DMS153 (cell line): ENCODE measurements around the gene TDRD7.

Experiments
- DNase-seq: peaks from one replicate; lab custom pipeline; 2025; lab: John Stamatoyannopoulos, UW

The TDRD7 gene

DNA sequence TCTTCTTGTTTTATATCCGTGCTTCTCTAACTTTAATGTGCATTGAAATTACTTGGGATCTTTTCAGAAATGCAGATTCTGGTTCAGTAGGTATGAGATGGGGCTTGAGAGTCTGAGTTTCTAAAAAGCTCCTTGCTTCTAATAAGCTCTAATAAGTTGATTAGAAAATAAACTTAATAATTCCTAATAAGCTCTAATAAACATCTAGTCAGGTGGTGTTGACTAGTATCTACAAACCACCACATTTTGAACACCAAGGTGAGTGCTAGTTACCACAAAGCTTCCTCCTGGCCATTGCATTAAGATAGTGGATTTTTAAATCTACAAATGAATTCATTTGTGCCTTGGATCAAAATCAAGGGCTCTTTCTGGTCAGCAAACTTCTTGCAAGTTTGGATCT lies 94.9 kb downstream of the TDRD7 start:
- DNase-seq = no peak

DNA sequence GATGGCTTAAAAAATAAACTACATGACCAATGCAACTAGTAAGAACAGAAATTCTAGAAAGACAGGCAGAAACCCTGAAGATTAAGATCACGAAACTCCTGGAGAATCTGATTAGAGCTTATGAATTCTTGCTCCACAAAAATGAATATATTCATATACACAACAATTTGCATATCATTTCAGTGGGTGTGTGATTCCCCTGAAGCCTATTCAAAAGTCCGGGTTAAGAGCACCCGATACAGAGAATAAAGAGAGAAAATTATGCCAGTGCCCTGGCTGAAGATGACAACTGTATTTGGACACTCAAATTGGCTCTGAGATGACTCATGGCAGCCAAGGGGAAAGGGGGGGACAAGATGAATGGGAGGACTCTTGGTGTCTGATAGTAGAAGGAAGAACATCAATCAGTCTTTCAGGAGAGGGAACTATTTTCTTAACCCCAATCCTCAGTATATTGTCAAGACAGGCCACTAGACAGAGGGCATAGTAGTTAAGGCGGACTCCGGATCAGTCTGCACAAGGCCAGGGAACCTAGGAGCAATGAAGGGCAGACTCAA lies 95.6 kb downstream of the TDRD7 start:
- DNase-seq = no peak

DNA sequence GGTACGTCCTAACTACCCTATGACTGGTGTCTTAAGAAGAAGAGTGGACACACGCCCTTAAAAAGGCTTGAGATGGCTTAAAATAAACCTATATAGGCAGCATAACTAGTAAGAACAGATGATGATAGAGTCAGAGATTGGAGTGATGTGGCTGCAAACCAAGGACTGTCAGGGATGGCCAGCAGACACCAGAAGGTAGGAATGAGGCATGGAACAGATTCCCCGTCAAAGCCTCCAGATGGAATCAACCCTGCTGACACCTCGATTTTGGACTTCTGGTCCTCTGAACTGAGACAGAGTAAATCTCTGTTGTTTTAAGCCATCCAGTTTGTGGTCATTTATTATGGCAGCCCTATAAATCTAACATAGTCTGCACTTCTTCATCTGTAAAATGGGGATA lies 97.0 kb downstream of the TDRD7 start:
- DNase-seq = no peak

DNA sequence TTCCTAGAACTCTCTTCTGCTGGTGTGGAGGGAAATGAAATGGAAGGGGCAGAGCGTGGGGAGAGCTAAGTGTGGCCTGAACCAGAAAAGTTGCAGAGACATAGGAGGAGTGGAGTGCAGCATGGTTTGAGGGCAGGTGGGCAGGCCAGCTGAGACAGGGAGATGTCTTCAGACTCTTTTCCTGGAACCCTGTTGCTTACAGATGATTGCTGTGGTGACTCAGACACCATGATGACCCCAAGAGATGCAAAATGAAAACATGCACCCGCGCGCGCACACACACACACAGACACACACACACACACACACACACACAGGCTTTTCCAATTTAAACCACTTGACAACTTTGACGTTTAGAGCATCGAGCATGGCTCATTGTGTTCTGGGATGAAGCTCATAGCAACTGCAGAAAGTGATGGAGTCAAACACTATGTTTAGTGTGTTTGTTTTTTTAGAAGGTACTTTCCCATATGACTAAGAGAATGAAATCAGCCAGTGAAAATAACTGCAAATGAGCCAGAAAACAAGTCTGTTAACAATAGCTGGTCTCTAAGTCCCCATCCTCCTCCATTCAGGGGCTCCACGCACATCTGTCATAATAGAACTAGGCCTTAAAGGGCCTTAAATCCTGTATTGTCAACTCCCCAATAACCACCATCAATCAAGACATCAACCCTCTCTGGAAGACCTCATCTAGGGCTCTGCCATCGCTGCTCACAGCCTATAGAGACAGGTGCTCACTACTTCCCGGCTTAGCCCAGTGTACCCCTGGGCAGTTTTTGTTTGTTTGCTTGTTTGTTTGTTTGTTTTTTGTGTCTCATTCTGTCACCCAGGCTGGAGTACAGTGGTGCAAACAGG lies 99.1 kb downstream of the TDRD7 start:
- no peak for DNase-seq

DNA sequence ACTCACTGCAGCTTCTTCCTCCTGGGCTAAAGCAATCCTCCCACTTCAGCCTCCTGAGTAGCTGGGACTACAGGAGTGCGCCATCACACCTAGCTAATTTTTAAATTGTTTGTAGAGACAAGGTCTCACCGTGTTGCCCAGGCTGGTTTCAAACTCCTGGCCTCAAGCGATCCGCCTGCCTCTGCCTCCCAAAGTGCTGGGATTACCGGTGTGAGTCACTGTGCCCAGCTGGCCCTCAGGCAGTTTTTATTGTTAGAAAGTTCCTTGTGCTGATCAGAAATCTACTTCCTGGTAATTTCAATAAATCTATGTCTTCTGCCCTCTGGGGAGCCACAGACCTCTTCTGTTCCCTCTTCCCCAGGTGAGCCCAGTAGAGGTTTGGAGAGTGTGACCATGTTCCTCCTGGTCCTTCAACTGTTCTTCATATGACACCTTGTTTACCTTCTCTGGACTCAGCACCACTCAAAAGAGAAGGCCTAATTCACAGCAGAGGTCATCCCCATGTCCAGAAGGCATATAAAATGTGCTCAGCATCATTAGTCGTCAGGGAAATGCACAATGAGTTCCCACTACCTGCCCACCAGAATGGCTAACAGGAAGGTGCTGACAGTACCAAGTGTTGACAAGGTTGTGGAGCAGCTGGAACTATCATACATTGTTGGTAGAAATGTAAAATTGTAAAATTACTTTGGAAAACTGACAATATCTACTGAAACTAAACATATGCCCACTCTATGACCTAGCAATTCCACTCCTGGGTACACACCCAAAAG lies 99.9 kb downstream of the TDRD7 start:
- DNase-seq = peak; percentile 37

DNA sequence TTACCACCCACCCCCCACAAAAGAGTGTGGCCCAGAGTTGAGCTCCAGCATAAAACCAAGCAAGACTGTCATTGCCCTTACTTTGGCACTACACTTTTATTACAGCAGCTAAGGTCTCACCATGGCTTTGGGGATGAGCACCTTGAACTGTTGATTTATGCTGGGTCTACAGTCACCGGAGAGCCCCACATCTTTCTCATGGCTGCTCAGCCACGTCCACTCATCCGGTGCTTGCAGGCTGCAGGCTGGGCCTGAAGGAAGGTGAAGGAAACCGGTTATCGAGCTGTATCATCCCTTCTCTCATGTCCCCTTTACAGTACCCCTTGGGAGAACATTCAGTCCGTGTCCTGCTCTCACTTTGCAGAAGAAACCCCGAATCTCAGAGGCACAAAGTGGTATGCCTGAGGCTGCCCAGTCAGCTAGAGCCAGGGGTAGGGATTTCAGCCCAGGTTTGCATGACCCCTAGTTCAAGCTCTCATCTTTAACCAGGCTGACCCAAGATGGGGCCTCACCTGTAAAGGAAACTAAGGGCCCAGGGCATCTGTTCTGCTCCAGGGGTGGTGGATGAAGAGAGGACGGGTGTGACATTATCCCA lies 101.2 kb downstream of the TDRD7 start:
- no peak for DNase-seq

DNA sequence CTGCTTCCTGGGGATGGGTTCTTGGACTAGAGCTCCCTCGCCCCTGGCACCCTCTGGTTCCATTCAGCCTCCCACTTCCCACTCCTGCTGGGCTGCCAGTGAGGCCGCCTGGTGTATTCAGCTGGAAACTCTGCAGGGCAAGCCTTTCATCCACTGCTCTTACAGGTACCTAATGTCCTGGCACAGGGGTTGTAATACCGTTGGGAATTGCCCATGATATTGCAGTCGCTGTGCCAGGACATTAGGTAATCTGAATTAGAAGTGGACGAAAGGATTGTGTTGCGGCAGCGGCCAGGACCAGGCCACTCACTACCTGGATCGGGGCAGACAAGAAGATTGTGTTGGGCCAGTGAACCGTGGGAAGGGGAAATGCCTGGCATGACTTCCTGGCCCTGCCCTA lies 102.6 kb downstream of the TDRD7 start:
- DNase-seq = no peak

DNA sequence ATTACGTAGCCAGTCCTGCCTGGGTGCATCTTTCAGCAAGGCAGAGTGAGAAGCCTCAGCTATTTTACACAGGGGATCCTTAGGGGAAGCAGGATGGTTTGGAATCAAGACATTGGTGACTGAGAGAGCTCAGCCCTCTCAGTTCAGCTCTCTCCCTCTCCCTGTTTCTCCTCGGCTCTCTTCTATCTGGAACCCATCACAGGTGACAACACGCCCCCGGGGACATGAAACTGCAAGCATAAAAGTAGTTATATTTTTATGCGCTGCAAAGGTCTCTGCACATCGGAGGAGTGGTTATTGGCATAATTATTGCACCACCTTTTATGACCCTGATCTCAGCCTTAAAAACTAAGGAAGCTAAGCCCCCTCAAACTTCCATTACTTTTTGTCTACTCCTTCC lies 103.8 kb downstream of the TDRD7 start:
- DNase-seq = no peak

DNA sequence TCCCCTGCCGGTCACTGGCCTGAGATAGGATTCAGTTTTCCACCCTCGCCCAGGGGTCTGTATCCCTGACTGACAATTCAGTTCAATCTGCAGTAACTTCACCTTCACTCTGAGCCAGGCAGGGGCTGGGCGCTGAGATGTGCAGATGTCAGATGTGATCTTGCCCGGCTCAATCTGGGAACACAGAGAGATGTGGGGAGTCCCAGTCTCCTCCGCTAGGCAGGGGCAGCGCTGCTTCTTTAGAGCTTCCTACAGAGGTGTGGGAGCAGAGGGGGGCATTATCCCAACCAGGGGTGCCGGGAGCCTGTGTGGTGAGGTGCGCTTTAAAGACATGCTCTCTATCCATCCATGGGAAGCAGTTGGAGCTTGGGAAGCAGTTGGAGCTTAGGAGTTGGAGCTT lies 104.2 kb downstream of the TDRD7 start:
- DNase-seq = no peak

DNA sequence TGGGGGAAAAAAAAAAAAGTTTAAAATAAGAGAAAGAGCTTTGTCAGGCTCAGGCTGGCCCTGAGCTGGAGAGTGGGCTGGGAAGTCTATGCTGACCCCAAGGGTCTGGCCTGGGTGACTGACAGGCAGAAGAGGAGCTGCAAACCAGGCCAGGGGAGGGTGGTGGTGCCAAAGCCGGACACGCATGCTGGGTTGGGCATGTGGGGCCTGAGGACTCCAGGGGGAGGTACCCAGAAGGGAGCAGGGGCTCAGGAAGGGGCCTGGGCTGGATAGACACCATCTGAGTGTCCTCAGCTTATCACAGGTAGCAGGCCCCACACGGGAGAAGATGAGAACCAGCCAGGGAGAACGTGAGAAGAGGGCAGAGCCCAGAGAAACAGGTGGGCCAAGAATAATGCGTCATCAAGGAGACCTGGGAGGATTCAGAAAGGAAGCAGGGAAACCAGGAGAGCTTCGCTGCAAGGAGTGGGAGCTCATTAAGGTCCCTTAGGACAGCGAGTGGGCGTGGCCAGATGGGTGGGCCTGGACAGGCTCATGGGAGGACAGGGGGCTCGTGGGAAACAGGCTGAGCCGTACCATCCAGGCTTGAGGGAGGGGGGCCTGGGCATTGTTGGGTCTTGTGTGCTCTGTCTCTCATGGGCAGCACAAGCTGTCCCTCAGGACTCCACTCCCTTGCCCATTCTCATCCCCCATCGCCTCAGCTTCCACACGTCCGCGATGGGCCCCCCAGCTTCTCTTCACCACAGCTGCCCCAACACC lies 105.6 kb downstream of the TDRD7 start:
- DNase-seq = no peak

DNA sequence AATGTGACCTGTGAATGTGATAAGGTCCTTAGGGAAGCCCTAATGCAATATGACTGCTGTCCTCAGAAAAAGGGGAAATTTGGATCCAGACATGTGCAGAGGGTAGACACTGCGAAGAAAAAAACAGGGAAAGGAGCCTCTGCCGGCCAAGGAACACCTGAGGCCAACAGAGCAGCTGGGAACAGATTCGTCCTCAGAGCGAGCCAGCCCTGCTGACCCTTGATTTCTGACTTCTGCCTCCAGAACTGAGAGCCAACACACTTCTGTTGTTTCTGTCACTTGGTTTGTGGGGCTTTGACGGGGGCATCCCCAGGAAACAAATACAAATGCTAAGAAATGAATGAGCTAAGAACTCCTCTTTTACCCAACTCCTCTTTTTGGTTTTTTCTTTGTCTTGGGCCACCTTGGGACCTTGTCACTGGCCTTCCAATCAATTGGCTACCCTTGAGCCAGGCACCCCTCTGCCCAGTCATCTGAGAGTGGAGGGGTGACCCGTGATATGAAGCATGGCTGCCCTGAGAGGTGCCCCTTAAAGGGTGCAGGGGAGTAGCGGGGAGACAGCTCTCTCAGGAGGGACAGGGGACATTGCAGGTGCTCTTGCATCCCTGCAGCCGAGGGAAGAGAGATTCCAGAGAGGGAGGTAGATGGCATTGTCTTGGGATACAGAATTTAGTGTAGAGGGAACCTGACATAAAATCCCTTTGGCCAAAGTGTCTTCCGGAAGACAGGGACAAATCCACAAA lies 106.4 kb downstream of the TDRD7 start:
- DNase-seq = no peak

DNA sequence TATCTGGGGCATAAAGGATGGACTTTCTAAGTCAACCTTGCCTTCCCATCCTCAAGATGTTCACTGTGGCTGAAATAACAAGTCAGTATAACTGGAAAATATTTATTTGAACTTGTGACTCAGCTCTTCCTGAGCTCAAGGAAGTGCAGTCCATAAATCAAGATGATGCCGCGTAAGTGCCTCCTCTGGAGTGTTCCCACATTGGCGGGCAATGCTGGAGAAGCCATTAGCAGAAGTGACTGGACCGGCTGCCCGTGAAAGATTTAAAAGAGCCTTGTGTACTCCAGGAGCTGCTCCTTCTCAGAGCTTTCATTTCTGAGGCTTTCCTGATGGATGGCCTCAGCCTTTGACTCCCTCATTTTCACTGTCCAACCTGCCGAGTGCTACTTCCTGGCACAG lies 107.0 kb downstream of the TDRD7 start:
- peak; percentile 81 for DNase-seq

DNA sequence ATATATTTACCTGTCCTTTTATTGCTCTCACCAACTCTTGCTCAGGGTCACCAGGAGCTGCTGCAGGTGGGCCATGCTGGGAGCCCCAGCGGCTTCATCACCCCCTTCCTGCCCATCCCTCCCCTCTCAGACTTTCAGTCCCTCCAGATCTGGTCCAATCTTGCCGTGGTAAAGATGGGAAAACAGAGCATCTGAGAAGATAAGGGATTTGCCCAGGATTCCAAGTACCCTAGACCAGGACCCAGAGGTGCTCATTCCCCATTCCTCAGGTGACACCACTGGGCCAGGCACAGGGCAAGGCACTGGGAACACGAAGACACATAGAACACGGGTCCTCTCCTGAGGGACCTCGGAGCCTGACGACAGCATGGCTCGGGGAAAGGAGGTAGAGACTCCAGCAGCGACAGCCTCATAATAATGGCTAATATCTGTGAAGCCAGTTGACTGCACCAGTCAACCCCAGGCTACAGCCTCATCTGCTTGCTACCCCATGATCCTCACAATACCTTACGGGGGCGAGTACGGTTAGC lies 107.6 kb downstream of the TDRD7 start:
- no peak for DNase-seq

DNA sequence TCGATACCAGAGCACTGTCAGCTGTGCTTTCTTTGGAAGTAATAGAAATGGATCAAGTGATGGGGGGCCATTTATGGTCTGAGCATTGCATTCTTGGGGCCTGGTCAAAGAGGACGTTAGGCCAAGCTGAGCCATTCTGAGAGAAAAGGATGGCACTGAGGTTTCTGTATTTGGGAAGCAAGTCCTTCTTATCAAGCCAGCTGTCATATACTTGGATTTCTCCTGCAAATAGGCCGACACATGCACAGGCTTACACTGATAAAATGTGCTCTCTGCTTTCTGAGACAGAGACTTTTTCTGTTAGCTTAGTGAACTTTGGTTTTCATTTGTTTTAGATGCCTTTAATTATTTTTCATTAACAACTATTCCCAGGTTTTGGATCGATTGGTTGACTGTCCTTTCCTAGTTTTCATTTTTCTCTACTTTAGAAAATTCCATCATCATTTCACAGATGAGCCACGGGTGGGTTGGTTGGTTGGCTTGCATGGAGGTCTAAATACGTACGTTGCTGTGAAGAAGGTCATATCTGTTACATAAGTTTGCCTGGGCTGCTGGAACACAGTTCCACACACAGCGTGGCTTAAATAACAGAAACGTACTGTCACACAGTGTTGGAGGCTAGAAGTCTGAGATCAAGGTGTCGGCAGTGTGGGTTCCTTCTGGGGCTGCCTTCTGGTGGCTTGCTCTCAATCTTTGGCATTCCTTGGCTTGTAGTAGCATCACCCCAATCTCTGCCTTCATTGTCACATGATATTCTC lies 109.9 kb downstream of the TDRD7 start:
- DNase-seq = no peak

DNA sequence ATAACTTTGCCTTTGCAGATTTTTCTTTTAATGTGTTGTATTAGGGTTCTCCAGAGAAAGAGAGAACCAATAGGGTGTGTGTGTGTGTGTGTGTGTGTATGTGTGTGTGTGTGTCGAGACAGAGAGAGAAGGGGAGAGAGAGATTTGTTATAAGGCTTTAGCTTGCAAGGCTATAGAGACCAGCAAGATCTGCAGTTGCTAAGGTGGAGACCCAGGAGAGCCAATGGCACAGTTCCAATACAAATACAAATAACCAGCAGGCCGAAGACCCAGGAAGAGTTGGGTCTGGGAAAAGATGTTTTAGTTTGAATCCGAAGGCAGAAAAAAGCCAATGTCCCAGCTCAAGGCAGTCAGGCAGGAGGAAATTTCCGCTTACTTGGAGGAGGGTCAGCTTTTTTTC lies 112.5 kb downstream of the TDRD7 start:
- peak; percentile 16 for DNase-seq

DNA sequence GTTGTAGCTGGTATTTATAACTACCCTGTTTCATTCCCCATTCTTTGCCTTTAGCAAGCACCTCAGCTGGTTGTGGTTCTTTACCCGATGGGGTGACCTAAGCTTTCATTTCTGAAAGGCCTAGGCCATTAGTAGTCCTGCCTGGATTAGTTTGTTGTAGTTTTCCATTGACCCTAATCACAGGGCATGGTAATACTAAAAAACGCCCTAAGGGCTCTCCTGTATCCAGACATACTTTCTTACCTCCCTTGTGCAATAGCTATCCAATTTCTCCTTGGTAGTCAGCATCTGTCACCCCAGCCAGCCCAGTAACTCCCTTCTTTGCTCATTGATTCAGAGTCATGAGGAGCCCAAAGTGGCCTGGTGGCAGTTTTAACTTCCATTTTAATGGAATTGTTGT lies 113.6 kb downstream of the TDRD7 start:
- DNase-seq = no peak

DNA sequence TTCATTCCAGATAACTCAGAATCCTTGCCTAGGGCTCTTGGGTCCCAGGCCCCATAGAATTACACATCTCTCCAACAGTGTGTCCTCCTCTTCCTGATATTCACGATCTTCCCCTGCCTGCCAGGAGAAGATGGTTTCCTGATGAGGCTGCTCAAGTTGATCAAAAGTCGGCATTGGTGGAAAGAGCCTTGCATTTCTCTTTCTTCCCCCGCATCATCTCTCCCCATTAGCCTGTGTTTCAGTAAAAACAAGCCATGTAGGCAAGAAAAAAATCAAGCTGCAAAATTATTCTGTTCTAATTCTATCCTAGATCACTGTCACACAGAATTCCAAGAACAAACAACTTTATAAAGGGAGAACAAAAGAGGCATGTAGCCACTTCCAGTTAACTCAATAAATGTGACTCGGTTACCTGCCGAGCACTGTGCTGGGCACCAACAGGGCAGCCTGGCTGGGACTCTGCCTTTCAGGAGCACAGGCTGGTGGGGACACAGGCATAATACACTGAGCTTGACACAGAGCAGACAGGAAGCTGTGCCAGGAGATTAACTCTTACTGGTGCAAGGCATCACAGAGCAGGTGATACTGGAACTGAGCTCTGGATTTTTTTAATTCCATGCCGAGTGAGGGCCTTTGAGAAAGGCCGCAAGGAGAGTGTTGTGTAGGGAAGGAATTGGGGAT lies 115.1 kb downstream of the TDRD7 start:
- no peak for DNase-seq

DNA sequence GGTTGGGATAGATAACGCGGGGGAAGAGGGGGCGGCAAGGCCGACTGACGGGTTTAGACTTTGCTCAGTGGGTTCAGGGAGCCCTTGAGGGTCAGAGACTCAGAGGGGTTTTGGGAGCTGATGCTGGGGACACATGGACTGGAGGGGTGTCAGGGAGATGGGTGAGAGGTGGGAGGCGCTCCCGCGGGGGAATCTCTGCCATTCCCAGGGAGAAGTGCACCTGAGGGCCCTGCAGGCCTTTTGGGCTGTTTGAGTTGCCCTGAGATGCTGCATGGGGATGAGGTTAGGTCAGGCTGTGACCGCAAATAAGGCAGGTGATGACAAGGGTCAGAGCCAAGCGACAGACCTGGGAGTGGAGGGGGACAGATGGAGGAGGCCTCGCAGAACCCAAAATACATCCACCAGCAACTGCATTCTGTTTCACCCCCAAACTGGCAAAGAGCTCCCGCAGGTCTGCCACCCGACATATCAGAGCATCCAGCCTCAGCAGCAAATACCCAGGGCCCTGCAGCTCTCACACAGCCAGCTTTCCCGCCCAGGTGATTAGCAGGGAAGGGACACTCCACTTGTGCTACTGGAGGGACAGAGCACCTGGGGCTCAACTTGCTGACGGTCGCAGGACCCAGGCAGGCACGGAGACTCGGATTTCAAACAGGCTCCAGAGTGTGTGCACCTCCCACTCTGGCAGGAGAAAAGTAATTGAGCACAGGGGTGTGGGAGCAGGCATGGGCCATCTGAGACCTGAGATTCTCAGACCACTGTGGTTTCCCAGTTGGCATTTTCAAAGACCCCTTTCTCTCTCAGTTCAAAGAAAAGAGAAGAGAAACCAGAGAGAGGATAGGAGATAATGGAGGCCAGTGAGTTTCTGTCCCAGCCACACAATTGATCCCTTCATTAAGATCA lies 116.0 kb downstream of the TDRD7 start:
- DNase-seq = no peak
